Astrocyte (in vitro differentiated cells and primary cell): ENCODE measurements around the gene BCOR. TPM values are rescaled to one million over a fixed set of nuclear protein-coding genes. Genes with fewer than 3 reads are reported as not detected.

Experiments used
- DNase-seq: peaks from one replicate; pipeline ENCODE4 v3.0.0-alpha.2; 2010; ENCODE audit warnings: low read depth
- FAIRE-seq: peaks from 2 replicates; lab custom pipeline; 2011; peaks lifted over from hg19 to GRCh38; lab: Jason Lieb, UNC
- H2AFZ ChIP-seq: 2 replicates; pipeline ENCODE4 v1.6.0; 2012; ENCODE audit warnings: low read depth, low read length, inconsistent platforms
- H3K27ac ChIP-seq: 2 replicates; pipeline ENCODE4 v1.5.1; 2011; ENCODE audit warnings: low read depth, low read length, inconsistent platforms
- H3K27me3 ChIP-seq: 2 replicates; pipeline ENCODE4 v1.6.0; 2011; ENCODE audit warnings: low read length, inconsistent platforms; ENCODE audit not compliant: insufficient read depth
- H3K36me3 ChIP-seq: 2 replicates; pipeline ENCODE4 v1.5.1; 2011; ENCODE audit warnings: low read length, inconsistent platforms; ENCODE audit not compliant: insufficient read depth
- H3K4me1 ChIP-seq: 2 replicates; pipeline ENCODE4 v1.5.1; 2011; ENCODE audit warnings: low read length, inconsistent platforms; ENCODE audit not compliant: insufficient read depth
- H3K4me2 ChIP-seq: 2 replicates; pipeline ENCODE4 v1.6.0; 2012; ENCODE audit warnings: low read length, inconsistent platforms
- H3K4me3 ChIP-seq: 2 replicates; pipeline ENCODE4 v1.5.1; 2011; ENCODE audit warnings: low read depth, mild to moderate bottlenecking, low read length, inconsistent platforms; ENCODE audit not compliant: insufficient read depth
- H3K79me2 ChIP-seq: 2 replicates; pipeline ENCODE4 v1.6.0; 2012; ENCODE audit warnings: mild to moderate bottlenecking, low read length, inconsistent platforms; ENCODE audit not compliant: insufficient read depth
- H3K9ac ChIP-seq: 2 replicates; pipeline ENCODE4 v1.6.0; 2012; ENCODE audit warnings: mild to moderate bottlenecking, low read length, inconsistent platforms
- H3K9me3 ChIP-seq: 2 replicates; pipeline ENCODE4 v1.5.1; 2012; ENCODE audit warnings: low read depth, mild to moderate bottlenecking, low read length, inconsistent platforms; ENCODE audit not compliant: insufficient read depth
- H4K20me1 ChIP-seq: 2 replicates; pipeline ENCODE4 v1.6.0; 2012; ENCODE audit warnings: low read length, inconsistent platforms; ENCODE audit not compliant: insufficient read depth
- H3K27ac Mint-ChIP-seq: one replicate; pipeline ENCODE4 v1.8.0; 2021; ENCODE audit warnings: mild to moderate bottlenecking, mixed read lengths; ENCODE audit not compliant: unreplicated experiment
- H3K27me3 Mint-ChIP-seq: one replicate; pipeline ENCODE4 v1.8.0; 2021; ENCODE audit warnings: low read depth, mixed read lengths; ENCODE audit not compliant: unreplicated experiment
- H3K36me3 Mint-ChIP-seq: one replicate; pipeline ENCODE4 v1.8.0; 2021; ENCODE audit warnings: low read depth, mixed read lengths; ENCODE audit not compliant: unreplicated experiment
- H3K4me1 Mint-ChIP-seq: one replicate; pipeline ENCODE4 v1.8.0; 2021; ENCODE audit warnings: low read depth, mixed read lengths; ENCODE audit not compliant: unreplicated experiment
- H3K4me3 Mint-ChIP-seq: one replicate; pipeline ENCODE4 v1.8.0; 2021; ENCODE audit warnings: mild to moderate bottlenecking, moderate library complexity, mixed read lengths; ENCODE audit not compliant: unreplicated experiment
- H3K9me3 Mint-ChIP-seq: one replicate; pipeline ENCODE4 v1.8.0; 2021; ENCODE audit warnings: mild to moderate bottlenecking, mixed read lengths; ENCODE audit not compliant: unreplicated experiment
- CTCF ChIP-seq: IDR thresholded peaks from 2 replicates; pipeline ENCODE4 v1.5.1; 2011; ENCODE audit warnings: low read depth, mild to moderate bottlenecking, inconsistent platforms, low read length, moderate library complexity; ENCODE audit not compliant: insufficient read depth
- EZH2 ChIP-seq: IDR thresholded peaks from 2 replicates; pipeline ENCODE4 v1.6.1; 2012; ENCODE audit warnings: mild to moderate bottlenecking, low read length, inconsistent platforms; ENCODE audit not compliant: insufficient read depth
- total RNA-seq: library from RNA; stranded (reverse); gene quantifications from 2 replicates; pipeline ENCODE4 v1.2.1, GENCODE V29; 2021

Gene BCOR
- total RNA-seq, 1 donor from 2014 or later, result 9.0 TPM

GRCh38 chrX:40084471-40085101 is 13.2 kb downstream of the BCOR start:
- Histone ChIP-seq H3K4me2 (peak overlapping the region; percentile 81), H2AFZ (no peak overlapping the region), H3K9ac (no peak overlapping the region), H3K79me2 (peaks cover 65% of the 10 kb centered on the region), H3K9me3 (no peaks in the 10 kb centered on the region), H3K36me3 (no peaks in the 10 kb centered on the region), H3K27ac (no peak overlapping the region), H4K20me1 (peaks cover 88% of the 10 kb centered on the region), H3K4me3 (no peak overlapping the region), H3K27me3 (no peaks in the 10 kb centered on the region), H3K4me1 (peaks cover 27% of the 10 kb centered on the region)
- no peak for FAIRE-seq
- H3K4me1 Mint-ChIP-seq, result peaks cover 20% of the 10 kb centered on the region
- TF ChIP-seq CTCF (no peak), EZH2 (no peak)
- H3K9me3 Mint-ChIP-seq, result no peaks in the 10 kb centered on the region
- H3K27me3 Mint-ChIP-seq, result peaks cover 2% of the 10 kb centered on the region
- no peaks in the 10 kb centered on the region for H3K36me3 Mint-ChIP-seq
- H3K4me3 Mint-ChIP-seq, result no peak overlapping the region
- H3K27ac Mint-ChIP-seq, result no peak overlapping the region
- no peak for DNase-seq

- H3K9ac ChIP-seq, result peak overlapping the region; percentile 27
- Mint-ChIP-seq H3K36me3 (no peaks in the 10 kb centered on the region), H3K4me3 (peak overlapping the region; percentile 50), H3K27me3 (peaks cover 2% of the 10 kb centered on the region), H3K9me3 (no peaks in the 10 kb centered on the region), H3K27ac (no peak overlapping the region), H3K4me1 (peaks cover 20% of the 10 kb centered on the region)
- peaks cover 27% of the 10 kb centered on the region for H3K4me1 ChIP-seq
- H3K4me3 ChIP-seq, result no peak overlapping the region
- H3K9me3 ChIP-seq, result no peaks in the 10 kb centered on the region
- no peak overlapping the region for H3K27ac ChIP-seq
- H3K79me2 ChIP-seq, result peaks cover 59% of the 10 kb centered on the region
- H3K27me3 ChIP-seq, result no peaks in the 10 kb centered on the region
- FAIRE-seq, result no peak
- H4K20me1 ChIP-seq, result peaks cover 88% of the 10 kb centered on the region
- TF ChIP-seq CTCF (no peak), EZH2 (no peak)
- no peak overlapping the region for H2AFZ ChIP-seq
- no peak for DNase-seq
- H3K4me2 ChIP-seq, result peak overlapping the region; percentile 81
- no peaks in the 10 kb centered on the region for H3K36me3 ChIP-seq
These were observed 13.8 kb downstream of the BCOR start for GRCh38 chrX:40083979-40084359.
